Natural killer cell (primary cell): ENCODE data around the gene RIPOR2. TPM values are rescaled to one million over a fixed set of nuclear protein-coding genes. Genes with fewer than 3 reads are reported as not detected.

Source experiments
- ATAC-seq, 3 donors: fragments of 150-1000 bp in 2 of 3; fragments of 200-7000 bp in 1 of 3; cut with Tn5 transposase; 1 replicate in 1 of 3; 2 replicates in 2 of 3; pipeline ENCODE4 v1.10.0; 2021; ENCODE audit warnings: mild to moderate bottlenecking in 2 of 3, moderate library complexity in 2 of 3
- DNase-seq, 2 donors: peaks; one replicate each; pipeline versions ENCODE4 v3.0.0 to v3.0.0-alpha.2; 2013 to 2021; ENCODE audit warnings: mixed read lengths in 1 of 2
- H3K27ac ChIP-seq: one replicate; pipeline ENCODE4 v1.5.1; 2013; ENCODE audit warnings: mild to moderate bottlenecking, low read length
- H3K27me3 ChIP-seq: one replicate; pipeline ENCODE4 v1.6.1; 2013; ENCODE audit warnings: low read length; ENCODE audit not compliant: control insufficient read depth, insufficient read depth
- H3K36me3 ChIP-seq: one replicate; pipeline ENCODE4 v1.6.1; 2013; ENCODE audit warnings: low read length; ENCODE audit not compliant: control insufficient read depth, insufficient read depth
- H3K4me1 ChIP-seq: one replicate; pipeline ENCODE4 v1.6.1; 2013; ENCODE audit warnings: low read length; ENCODE audit not compliant: control insufficient read depth, insufficient read depth
- H3K4me3 ChIP-seq: one replicate; pipeline ENCODE4 v1.5.1; 2013; ENCODE audit warnings: low read length
- H3K9me3 ChIP-seq: one replicate; pipeline ENCODE4 v1.6.1; 2013; ENCODE audit warnings: low read length; ENCODE audit not compliant: control insufficient read depth, insufficient read depth
- H3K27ac Mint-ChIP-seq, 2 donors: one replicate each; pipeline ENCODE4 v1.8.0; 2022; ENCODE audit warnings: mild to moderate bottlenecking in 2 of 2, mixed read lengths in 2 of 2, moderate library complexity in 1 of 2
- H3K27me3 Mint-ChIP-seq, 2 donors: one replicate each; pipeline ENCODE4 v1.8.0; 2022; ENCODE audit warnings: low read depth in 2 of 2, mixed read lengths in 2 of 2
- H3K36me3 Mint-ChIP-seq: one replicate; pipeline ENCODE4 v1.8.0; 2022; ENCODE audit warnings: mixed read lengths
- H3K4me1 Mint-ChIP-seq, 2 donors: one replicate each; pipeline ENCODE4 v1.8.0; 2022; ENCODE audit warnings: mixed read lengths in 2 of 2
- H3K4me3 Mint-ChIP-seq: one replicate; pipeline ENCODE4 v1.8.0; 2022; ENCODE audit warnings: mild to moderate bottlenecking, moderate library complexity, mixed read lengths
- H3K9me3 Mint-ChIP-seq, 2 donors: one replicate each; pipeline ENCODE4 v1.8.0; 2022; ENCODE audit warnings: mixed read lengths in 2 of 2
- CTCF ChIP-seq: fragments of 200-600 bp; IDR thresholded peaks from one replicate; pipeline ENCODE4 v1.8.0; 2022; ENCODE audit warnings: antibody characterized with exemption
- WGBS: methylation state at CpG from one replicate; pipeline ENCODE4 v1.1.7; 2013; ENCODE audit warnings: missing lambda C conversion rate; ENCODE audit not compliant: insufficient coverage; 5-methylcytosine and 5-hydroxymethylcytosine counted together
- intact Hi-C: fragments of 100-400 bp; cut with micrococcal nuclease; formaldehyde crosslinking; loops from one replicate; pipeline ENCODE4 v1.14.2; 2022
- total RNA-seq, 4 donors: library from RNA; stranded (reverse); fragments of 120-200 nt in 1 of 4; gene quantifications; one replicate each; pipeline versions ENCODE4 v1.2.3 to v1.2.4, GENCODE V29; 2013 to 2022

Gene RIPOR2
- total RNA-seq, 3 donors from 2014 or later (not counting 1 experiment from before 2014, with no cell fraction given), result 234 to 312 (median 299) TPM

GRCh38 chr6:24981386-24981760 is 45.6 kb upstream of the RIPOR2 start:
- H3K27ac Mint-ChIP-seq, result no peak overlapping the region
- intact Hi-C loops, result no loop called here
- H3K4me3 Mint-ChIP-seq, result no peak overlapping the region
- peaks cover 39 to 46% of the 10 kb centered on the region in 2 donors for H3K4me1 Mint-ChIP-seq
- H3K9me3 ChIP-seq, result no peaks in the 10 kb centered on the region
- H3K27ac ChIP-seq, result no peak overlapping the region
- no peak for DNase-seq
- H3K9me3 Mint-ChIP-seq, result no peaks in the 10 kb centered on the region
- no peak for TF ChIP-seq CTCF
- H3K36me3 ChIP-seq, result peaks cover 8% of the 10 kb centered on the region
- WGBS, result 100% methylated on average over 4 of the region's 4 CpGs
- no peaks in the 10 kb centered on the region for H3K27me3 ChIP-seq
- peaks cover 3% of the 10 kb centered on the region for H3K36me3 Mint-ChIP-seq
- H3K27me3 Mint-ChIP-seq, result no peaks in the 10 kb centered on the region
- H3K4me3 ChIP-seq, result no peak overlapping the region
- peaks cover 5% of the 10 kb centered on the region for H3K4me1 ChIP-seq
- no peak for ATAC-seq

GRCh38 chr6:24980507-24981385 is 45.0 kb upstream of the RIPOR2 start:
- peak overlapping the region; percentile 43 to 62 for H3K27ac Mint-ChIP-seq
- H3K27me3 Mint-ChIP-seq, result no peaks in the 10 kb centered on the region
- WGBS, result 81% methylated on average over 3 of the region's 4 CpGs
- DNase-seq (no peak), ATAC-seq (peak in 1 of 3 donors; percentile 31)
- H3K27ac ChIP-seq, result no peak overlapping the region
- peaks cover 5% of the 10 kb centered on the region for H3K4me1 ChIP-seq
- peaks cover 3% of the 10 kb centered on the region for H3K36me3 ChIP-seq
- no peaks in the 10 kb centered on the region for H3K9me3 Mint-ChIP-seq
- no peak overlapping the region for H3K4me3 Mint-ChIP-seq
- peaks cover 33 to 44% of the 10 kb centered on the region in 2 donors for H3K4me1 Mint-ChIP-seq
- no peaks in the 10 kb centered on the region for H3K9me3 ChIP-seq
- H3K4me3 ChIP-seq, result no peak overlapping the region
- no peaks in the 10 kb centered on the region for H3K36me3 Mint-ChIP-seq
- H3K27me3 ChIP-seq, result no peaks in the 10 kb centered on the region
- intact Hi-C loops, result no loop called here
- TF ChIP-seq CTCF, result no peak

GRCh38 chr6:24979176-24979575 is 43.4 kb upstream of the RIPOR2 start:
- Mint-ChIP-seq H3K27me3 (no peaks in the 10 kb centered on the region), H3K9me3 (no peaks in the 10 kb centered on the region), H3K27ac (no peak overlapping the region), H3K4me3 (no peak overlapping the region), H3K4me1 (peaks cover 45 to 51% of the 10 kb centered on the region in 2 donors), H3K36me3 (no peaks in the 10 kb centered on the region)
- Histone ChIP-seq H3K36me3 (peaks cover 3% of the 10 kb centered on the region), H3K27me3 (no peaks in the 10 kb centered on the region), H3K27ac (no peak overlapping the region), H3K9me3 (no peaks in the 10 kb centered on the region), H3K4me1 (peaks cover 11% of the 10 kb centered on the region), H3K4me3 (no peak overlapping the region)
- WGBS, result no CpG with 5 or more reads among the region's 2 CpGs
- intact Hi-C loops, result no loop called here
- TF ChIP-seq CTCF, result no peak
- ATAC-seq, result no peak
- no peak for DNase-seq
